ENCODE data around the gene UST. TPM values are rescaled to one million over a fixed set of nuclear protein-coding genes. Genes with fewer than 3 reads are reported as not detected.

UST gene, protein sequence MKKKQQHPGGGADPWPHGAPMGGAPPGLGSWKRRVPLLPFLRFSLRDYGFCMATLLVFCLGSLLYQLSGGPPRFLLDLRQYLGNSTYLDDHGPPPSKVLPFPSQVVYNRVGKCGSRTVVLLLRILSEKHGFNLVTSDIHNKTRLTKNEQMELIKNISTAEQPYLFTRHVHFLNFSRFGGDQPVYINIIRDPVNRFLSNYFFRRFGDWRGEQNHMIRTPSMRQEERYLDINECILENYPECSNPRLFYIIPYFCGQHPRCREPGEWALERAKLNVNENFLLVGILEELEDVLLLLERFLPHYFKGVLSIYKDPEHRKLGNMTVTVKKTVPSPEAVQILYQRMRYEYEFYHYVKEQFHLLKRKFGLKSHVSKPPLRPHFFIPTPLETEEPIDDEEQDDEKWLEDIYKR
- total RNA-seq (16.9 TPM in 2 replicates), polyA plus RNA-seq (7.0 and 7.3 TPM in 2 replicates), polyA minus RNA-seq (8.2 and 11.6 TPM in 2 replicates)
- total RNA-seq (2013): 13.5 TPM

GRCh38 chr6:148746363-148747144, at the start of gene UST:
TSS of gene UST (plus strand) at chr6:148747030. CDS start at chr6:148747431, 401 bp downstream.
- H3K27ac Mint-ChIP-seq: peak within 1 kb of the TSS; percentile 95
- intact Hi-C loops (cut with micrococcal nuclease): loop anchor here (1.0 to 5.0 kb wide), 8 partner anchors 34 to 280 kb away; no protein-coding TSS in a partner anchor
- CTCF ChIA-PET: interaction anchor here (0.7 to 5.8 kb wide), 15 partner anchors 12 to 685 kb away, joined by 3 to 63 read pairs (median 6); no protein-coding TSS in a partner anchor
- Histone ChIP-seq H3K4me3 (ENCODE audit: control extremely low read depth in 1 of 5, extremely low read depth in 1 of 5, insufficient read depth in 1 of 5, low read depth in 2 of 5, low read length in 4 of 5) (peak within 1 kb of the TSS; percentile 65 to 92 (median 84)), H3K4me2 (replicated peaks; ENCODE audit: low read depth, low read length, poor library complexity, severe bottlenecking) (peak within 1 kb of the TSS; percentile 94), H3K79me2 (ENCODE audit: control insufficient read depth, insufficient read depth, low read length) (peaks cover 42% of the 10 kb centered on the region), H4K20me1 (ENCODE audit: control insufficient read depth, insufficient read depth, low read length, poor library complexity, severe bottlenecking) (no peaks in the 10 kb centered on the region), H2AFZ (ENCODE audit: insufficient read depth, low read depth, low read length, poor library complexity, severe bottlenecking) (peak within 1 kb of the TSS; percentile 92), H3K9me3 (ENCODE audit: control extremely low read depth in 1 of 3, control insufficient read depth in 2 of 3, insufficient read depth in 1 of 3, low read length in 2 of 3) (no peaks in the 10 kb centered on the region), H3K4me1 (ENCODE audit: control insufficient read depth in 2 of 2, insufficient read depth in 2 of 2, low read length in 2 of 2) (peaks cover 18 to 30% of the 10 kb centered on the region in 2 donors), H3K27me3 (replicated peaks in 1 of 4; ENCODE audit: control extremely low read depth in 1 of 4, control insufficient read depth in 3 of 4, insufficient read depth in 4 of 4, low read length in 3 of 4) (no peaks in the 10 kb centered on the region), H3K36me3 (replicated peaks in 1 of 2; ENCODE audit: control extremely low read depth in 1 of 2, control insufficient read depth in 1 of 2, extremely low read depth in 1 of 2, insufficient read depth in 2 of 2, low read length in 1 of 2) (no peaks in the 10 kb centered on the region), H3K9ac (ENCODE audit: low read length) (peak within 1 kb of the TSS; percentile 89), H3K27ac (ENCODE audit: low read length in 2 of 2) (peak within 1 kb of the TSS; percentile 77 to 88)
- POLR2A ChIA-PET: interaction anchor here (0.5 to 3.6 kb wide), 3 partner anchors 13 to 32 kb away, joined by 3 to 45 read pairs (median 3); no protein-coding TSS in a partner anchor
- H3K4me3 Mint-ChIP-seq: peak within 1 kb of the TSS; percentile 98
- DNase-seq (peak; percentile 90), ATAC-seq (ENCODE audit: low read depth) (peak; percentile 40)
- H3K27me3 Mint-ChIP-seq: no peaks in the 10 kb centered on the region
- under 1% methylated on average over 41 of the region's 50 CpGs for WGBS (ENCODE audit: insufficient coverage)
- H3K9me3 Mint-ChIP-seq (ENCODE audit: insufficient read depth): no peaks in the 10 kb centered on the region
- H3K4me1 Mint-ChIP-seq: peaks cover 40% of the 10 kb centered on the region
- TF ChIP-seq CTCF (IDR thresholded peaks at IDR 0.05) (peak; percentile 78), EZH2 (IDR thresholded peaks at IDR 0.05; ENCODE audit: borderline replicate concordance, insufficient read depth, low read depth, low read length, poor library complexity, severe bottlenecking) (no peak)
